ENCODE measurements around the gene SEC22C.
"Not testable (repeated sequence)": the region's sequence is repeated elsewhere in the genome, so short reads cannot be mapped to it uniquely, and the experiment has no call there.

The SEC22C gene, protein sequence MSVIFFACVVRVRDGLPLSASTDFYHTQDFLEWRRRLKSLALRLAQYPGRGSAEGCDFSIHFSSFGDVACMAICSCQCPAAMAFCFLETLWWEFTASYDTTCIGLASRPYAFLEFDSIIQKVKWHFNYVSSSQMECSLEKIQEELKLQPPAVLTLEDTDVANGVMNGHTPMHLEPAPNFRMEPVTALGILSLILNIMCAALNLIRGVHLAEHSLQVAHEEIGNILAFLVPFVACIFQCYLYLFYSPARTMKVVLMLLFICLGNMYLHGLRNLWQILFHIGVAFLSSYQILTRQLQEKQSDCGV

DNA sequence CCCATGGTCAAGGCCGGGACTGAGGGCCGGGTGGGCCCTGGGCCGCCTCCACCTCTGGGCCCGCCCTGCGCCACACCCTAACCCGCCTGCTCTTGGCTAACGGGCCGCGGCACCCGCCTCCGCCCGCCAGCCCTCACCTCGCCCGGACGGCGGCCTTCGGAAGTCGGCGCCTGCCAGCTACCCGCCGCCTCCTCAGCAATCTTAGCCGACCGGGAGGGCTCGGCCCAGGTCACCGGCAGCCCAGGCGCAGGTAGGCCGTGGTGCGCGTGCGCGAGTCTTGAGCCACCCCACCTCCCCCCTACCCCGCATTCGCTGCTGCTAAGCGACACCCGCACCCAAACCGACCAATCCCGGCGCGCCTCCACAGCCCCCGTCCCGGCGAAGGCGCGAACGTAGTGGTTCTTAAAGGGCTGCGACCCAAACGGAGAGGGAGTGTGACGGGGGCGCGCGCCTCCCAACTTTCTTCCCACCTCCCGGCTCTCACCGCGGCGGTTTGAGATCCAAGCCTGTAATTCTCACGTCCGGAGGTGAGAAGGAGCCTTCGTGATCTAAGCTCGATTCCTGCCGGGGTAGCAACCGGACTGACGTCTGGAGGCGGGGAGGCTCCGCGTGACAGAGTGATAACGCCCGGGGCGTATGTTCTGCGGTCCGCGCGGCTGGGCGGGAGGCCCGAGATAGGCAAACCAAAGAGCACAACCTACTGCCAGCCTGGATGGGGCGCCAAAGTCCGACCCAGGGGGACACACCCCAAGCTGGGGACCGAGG, at the start of gene SEC22C:
TSS of gene SEC22C (minus strand) at position 259 of the 765 bp plus-strand sequence. CDS start 12,921 bp downstream, outside the sequence.
- DNase-seq = peak; percentile 92
- in situ Hi-C loops (cut with HindIII; ENCODE audit: low pct_ligation_motif_present, low pct_unique_long_range_greater_than_20kb, low sequenced_read_pairs) = no loop called here

DNA sequence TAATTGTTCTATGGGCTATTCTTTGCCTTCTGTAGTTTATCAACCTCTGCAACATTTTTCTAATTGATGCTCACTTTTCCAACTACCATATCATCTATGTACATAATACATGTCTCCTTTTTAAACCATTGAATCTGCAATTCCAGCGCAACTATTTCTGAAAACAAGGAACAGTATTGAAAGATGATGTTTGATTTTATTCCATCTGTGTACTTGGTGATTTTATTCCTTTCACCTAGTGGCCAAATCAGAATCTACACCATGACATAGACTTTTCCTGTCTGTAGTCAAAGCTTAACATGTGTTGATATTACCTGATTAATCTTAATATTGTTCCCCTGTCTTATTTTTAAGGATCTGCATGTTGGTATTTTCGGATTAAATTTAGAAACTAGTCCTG, 31.7 kb upstream of the SEC22C start:
- DNase-seq = peak; percentile 33

DNA sequence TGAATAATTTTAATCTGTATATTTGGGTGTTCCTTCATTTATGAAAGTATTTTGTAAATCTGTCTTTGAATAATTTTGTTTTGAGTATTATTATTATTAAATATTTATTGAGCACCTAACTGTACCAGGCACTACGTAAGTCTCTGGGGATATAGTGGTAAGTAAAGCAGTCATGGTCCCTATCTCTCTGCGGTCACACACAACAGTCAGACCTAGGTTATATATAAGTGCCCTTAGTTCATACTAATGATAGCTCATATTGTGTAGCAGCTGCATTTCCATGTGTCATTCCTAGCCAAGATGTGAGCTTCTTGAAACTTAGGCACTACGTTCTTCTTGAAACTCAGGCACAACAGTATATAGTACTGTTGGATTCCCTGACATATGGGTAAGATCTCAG, 31.2 kb upstream of the SEC22C start:
- DNase-seq = no peak
- in situ Hi-C loops (cut with HindIII; ENCODE audit: low pct_ligation_motif_present, low pct_unique_long_range_greater_than_20kb, low sequenced_read_pairs) = no loop called here

More for the DNA sequence above, 31.7 kb upstream of the SEC22C start:
- in situ Hi-C loops (cut with HindIII; ENCODE audit: low pct_ligation_motif_present, low pct_unique_long_range_greater_than_20kb, low sequenced_read_pairs) = no loop called here

DNA sequence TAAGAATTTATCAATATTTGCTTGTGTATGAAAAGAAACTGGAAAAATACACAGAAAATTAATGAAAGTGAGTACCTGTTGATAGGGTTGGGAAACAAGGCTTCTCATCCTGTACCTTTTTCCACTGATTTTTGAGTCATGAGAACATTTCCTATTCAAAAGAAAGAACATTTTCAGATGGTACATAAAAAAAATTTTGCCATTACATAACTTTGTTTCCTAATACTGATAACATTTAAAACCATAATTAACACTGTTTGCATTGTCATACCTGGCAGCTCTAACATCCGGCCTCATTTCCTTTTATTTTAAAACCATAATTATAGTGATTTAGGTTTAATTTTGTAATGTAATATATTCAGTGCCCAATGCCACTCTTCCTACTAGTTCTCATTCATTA, 30.4 kb upstream of the SEC22C start:
- no peak for DNase-seq
- in situ Hi-C loops (cut with HindIII; ENCODE audit: low pct_ligation_motif_present, low pct_unique_long_range_greater_than_20kb, low sequenced_read_pairs) = no loop called here

DNA sequence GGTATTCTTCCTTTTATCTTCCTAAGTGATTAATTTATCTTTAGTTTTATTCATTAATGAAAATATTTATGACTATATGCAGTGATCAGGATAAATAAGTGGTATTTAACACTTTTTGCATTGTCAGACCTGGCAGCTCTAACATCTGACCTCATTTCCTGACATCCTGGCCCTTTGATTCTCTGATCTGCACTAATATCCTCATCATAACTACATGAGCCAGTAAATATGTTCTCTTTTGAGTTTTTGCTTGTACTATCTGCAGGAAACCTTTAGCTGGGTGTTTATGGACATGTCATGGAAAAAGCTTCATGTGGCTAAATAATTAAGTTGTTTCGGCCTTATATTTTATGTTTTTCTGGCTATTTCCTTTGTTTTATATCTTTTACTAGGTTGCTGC, 29.2 kb upstream of the SEC22C start:
- in situ Hi-C loops (cut with HindIII; ENCODE audit: low pct_ligation_motif_present, low pct_unique_long_range_greater_than_20kb, low sequenced_read_pairs) = no loop called here
- DNase-seq = no peak

DNA sequence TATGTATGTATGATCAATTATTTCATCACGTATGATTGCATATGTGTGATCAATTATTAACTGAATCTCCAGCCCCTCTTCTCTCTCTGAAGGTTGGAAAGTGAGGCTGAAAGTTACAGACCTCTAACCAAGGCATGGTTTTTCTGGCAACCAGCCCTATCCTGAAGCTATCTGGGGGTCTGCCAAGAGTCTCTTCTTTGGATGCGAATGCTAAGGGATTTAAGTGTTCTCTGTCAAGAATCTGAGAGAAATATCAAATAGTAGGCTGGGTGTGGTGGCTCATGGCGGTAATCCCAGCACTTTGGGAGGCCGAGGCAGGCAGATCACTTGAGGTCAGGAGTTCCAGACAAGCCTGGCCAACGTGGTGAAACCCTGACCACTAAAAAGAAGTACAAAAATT, 26.8 kb upstream of the SEC22C start:
- no peak for DNase-seq
- in situ Hi-C loops (cut with HindIII; ENCODE audit: low pct_ligation_motif_present, low pct_unique_long_range_greater_than_20kb, low sequenced_read_pairs) = no loop called here

DNA sequence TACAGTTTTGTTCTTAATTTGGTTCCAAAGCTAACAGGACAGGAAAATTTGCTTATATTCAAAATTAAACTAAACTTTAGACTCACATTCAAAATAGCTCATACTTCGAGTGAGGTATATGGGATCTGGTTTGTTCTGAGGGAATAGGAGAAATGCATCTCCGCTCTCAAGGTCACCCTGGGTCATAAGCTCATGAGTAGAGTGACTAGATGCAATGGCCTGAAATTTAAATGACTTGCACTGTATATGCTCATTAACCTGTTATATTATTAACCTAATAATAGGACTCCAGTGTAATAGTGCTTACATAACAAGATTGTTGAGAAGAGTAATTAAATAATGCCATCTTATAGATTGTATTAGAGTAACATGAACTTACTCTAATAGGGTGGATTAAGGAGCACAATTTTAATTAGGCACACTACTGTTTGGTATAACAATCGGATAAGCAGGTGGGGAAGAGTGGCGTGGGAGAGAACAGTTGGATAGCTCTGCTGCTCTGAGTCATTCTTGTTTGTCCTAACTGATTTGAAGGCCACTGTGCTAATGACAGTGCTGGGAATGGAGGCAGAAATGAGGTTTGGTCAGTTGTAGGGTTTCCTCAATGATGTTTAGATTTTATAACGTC, 23.9 kb upstream of the SEC22C start:
- in situ Hi-C loops (cut with HindIII; ENCODE audit: low pct_ligation_motif_present, low pct_unique_long_range_greater_than_20kb, low sequenced_read_pairs) = no loop called here
- no peak for DNase-seq

DNA sequence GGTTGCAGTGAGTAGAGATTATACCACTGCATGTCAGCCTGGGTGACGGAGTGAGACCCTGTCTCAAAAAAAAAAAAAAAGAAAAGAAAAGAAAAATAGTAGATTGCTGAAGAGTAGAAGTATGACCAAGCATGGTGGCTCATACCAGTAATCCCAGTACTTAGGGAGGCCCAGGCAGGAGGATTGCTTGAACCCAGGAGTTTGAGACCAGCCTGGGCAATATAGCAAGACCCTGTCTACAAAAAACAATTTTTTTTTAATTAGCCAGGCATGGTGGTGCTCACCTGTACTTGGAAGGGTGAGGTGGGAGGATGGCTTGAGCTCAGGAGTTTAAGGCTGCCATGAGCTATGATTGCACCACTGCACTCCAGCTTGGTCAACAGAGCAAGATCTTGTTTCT, 21.2 kb upstream of the SEC22C start:
- no peak for DNase-seq
- in situ Hi-C loops (cut with HindIII; ENCODE audit: low pct_ligation_motif_present, low pct_unique_long_range_greater_than_20kb, low sequenced_read_pairs) = no loop called here

DNA sequence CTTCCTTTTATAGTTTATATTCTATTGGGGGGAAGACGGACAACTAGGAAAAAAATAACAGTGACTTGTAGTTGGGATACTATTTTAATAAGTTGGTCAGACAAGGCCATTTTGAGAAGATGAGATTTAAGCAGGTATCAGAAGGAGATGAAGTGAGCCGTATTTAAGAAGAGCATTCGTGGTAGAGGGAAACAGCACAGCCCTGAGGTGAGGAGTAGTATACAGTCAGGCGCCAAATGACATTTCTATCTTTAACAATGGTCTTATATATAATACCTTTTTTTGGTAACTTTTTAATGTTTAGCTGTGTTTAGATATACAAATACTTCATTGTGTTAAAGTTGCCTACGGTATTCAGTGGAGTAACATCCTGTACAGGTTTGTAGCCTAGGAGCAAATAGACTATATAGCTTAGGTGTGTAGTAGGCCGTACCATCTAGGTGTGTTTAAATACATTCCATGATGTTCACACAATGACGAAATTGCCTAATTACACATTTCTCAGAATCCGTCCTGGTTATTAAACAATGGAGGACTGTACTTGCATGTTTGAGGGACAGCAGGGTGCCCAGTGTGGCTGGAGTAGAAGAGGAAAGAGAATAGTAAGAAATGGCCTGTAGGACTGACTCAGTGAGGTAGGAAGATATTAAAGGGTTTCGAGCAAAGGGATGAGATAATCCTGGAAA, 20.3 kb upstream of the SEC22C start:
- in situ Hi-C loops (cut with HindIII; ENCODE audit: low pct_ligation_motif_present, low pct_unique_long_range_greater_than_20kb, low sequenced_read_pairs) = no loop called here
- DNase-seq = no peak

DNA sequence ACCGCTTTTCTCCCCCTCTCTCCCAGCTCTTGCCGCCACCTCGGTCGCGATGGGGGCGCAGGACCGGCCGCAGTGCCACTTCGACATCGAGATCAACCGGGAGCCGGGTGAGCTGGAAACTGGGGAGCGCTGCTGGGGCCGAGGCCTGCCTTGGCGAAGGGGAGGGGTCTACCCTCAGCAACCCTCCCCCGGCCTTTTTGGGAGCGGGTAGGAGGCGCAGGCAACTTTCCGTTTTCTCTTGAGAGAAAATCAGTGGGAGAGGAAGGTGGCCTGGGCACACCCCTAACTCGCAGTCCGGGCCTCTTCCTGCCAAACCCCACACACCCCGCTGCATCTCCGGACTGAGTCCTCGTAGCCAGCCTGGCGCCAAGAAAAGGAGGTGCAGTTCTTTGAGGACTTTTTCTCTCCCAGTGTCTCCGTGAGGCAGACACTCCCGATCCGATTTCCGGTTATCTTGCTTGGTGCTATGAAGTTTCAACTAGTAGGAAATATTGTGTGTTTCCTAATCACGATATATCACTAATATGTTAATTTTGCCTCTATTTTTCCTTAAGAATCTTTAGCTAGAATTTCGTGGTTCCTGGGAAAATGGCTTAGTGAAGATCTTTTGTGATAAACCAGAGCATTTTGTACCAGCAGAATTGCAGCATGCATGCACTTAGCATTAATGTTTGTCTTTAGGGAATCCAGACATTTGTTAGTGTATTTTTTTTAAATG, 19.4 kb upstream of the SEC22C start:
- in situ Hi-C loops (cut with HindIII; ENCODE audit: low pct_ligation_motif_present, low pct_unique_long_range_greater_than_20kb, low sequenced_read_pairs) = no loop called here
- DNase-seq = peak; percentile 77

DNA sequence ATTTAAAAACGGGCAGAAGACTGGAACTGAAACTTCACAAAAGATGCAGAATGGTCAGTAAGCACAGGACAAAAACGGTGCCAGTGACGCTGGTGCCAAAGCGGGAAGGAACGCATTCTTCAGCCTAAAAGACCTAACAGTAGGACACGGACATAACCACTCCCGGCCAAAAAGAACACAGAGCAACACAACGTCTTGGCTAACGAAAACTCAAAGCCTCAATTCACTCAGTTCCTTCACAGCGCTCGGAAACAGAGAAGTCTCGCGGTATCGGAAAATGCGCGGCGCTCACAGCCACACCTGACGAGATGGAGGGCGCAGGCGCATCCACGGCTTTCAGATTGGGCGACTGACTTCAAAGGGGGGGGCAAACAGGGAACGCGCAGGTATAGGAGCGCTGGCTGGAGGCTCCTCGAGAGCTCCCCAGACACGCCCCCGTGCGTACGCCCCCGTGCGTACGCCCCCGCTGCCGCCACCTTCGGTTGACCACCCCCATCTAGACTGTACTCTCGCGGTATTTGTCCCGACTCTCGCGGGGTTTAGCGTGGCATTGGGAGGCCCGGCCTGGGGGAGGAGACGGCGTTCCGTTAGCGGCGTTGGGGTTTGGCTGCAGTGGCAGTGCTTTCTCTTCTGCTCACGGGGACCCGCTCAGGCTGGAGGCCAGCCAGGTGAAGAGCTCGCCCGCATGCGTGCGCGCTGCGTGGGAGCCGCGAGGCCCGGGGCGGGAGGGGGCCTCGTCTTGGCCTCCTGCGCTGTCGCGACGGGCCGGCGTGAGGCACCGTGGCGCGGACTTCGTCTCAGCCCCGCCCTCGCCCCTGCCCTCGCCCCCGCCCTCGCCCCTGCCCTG, 18.6 kb upstream of the SEC22C start, which contains the start of gene NKTR:
TSS of gene NKTR (plus strand) at position 576 of the 847 bp plus-strand sequence. CDS start 321 bp downstream, outside the sequence.
- in situ Hi-C loops (cut with HindIII; ENCODE audit: low pct_ligation_motif_present, low pct_unique_long_range_greater_than_20kb, low sequenced_read_pairs) = no loop called here
- DNase-seq = peak; percentile 98

DNA sequence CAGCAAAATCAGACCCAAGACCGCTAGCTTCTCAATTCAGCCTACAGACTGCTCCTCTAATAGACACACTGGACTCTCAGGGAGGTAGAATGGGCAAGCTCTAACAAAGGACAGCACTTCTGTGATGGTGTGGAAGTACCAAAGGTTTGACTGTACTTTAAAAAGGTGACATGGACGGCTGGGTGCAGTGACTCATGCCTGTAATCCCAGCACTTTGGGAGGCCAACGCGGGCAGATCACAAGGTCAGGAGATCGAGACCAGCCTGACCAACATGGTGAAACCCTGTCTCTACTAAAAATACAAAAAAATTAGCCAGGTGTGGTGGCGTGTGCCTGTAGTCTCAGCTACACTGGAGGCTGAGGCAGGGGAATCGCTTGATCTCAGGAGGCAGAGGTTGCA, 15.3 kb upstream of the SEC22C start:
- in situ Hi-C loops (cut with HindIII; ENCODE audit: low pct_ligation_motif_present, low pct_unique_long_range_greater_than_20kb, low sequenced_read_pairs); DNase-seq: not testable (repeated sequence)

DNA sequence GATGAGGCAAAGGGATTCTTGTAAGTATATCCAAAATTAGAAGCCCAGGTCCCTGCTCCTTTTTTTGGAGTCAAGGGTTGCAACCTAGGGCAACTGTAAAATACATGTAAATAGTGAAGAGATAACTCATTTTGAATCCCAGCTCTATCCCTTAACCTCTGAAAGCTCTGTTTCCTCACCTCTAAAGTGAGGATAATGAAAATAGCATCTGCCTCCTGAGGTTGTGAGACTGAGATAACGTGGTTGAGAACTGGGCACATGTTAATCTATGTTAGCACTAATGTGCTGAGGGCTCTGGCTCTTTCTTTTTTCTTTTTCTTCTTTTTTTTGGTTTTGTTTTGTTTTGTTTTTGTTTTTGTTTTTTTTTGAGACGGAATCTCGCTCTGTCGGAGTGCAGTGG, 13.9 kb upstream of the SEC22C start:
- in situ Hi-C loops (cut with HindIII; ENCODE audit: low pct_ligation_motif_present, low pct_unique_long_range_greater_than_20kb, low sequenced_read_pairs) = no loop called here
- DNase-seq = no peak

DNA sequence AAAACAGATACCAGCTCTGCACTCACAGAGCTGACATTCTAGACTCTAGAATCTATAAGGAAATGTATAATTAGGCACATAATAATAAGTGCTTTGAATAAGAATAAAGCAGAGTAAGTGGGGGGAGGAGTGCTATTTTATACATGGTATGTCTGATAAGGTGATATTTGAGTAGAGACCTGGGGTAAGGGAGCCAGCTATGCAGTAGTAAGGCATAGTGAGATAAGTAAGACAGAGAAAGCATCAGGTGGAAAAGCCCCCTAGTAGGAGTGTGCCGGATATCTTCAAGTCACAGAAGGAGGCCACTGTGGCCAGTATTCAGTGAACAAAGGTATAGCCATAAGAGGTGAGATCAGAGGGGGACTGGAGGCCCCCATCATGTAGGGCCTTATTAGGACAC, 11.9 kb upstream of the SEC22C start:
- no peak for DNase-seq
- in situ Hi-C loops (cut with HindIII; ENCODE audit: low pct_ligation_motif_present, low pct_unique_long_range_greater_than_20kb, low sequenced_read_pairs) = no loop called here

DNA sequence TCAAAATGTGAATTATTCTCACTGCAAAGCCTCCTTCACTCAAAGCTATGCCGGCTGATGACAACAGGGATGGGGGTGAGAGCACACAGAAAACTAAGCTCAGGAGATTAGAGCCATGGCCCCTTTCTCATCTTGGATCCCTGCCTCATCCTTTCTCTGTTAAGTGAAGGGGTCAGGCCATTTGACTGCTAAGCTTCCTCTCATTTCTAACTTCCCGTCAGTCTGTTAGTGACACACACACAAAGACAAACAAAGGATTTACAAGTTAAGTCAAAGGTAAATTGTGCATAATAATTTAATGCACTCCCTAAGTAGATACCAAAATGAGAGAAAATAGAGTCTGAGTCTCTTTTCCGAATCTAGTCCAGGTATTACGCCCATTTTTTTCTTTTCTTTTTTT, 10.0 kb upstream of the SEC22C start:
- no peak for DNase-seq
- in situ Hi-C loops (cut with HindIII; ENCODE audit: low pct_ligation_motif_present, low pct_unique_long_range_greater_than_20kb, low sequenced_read_pairs) = no loop called here

DNA sequence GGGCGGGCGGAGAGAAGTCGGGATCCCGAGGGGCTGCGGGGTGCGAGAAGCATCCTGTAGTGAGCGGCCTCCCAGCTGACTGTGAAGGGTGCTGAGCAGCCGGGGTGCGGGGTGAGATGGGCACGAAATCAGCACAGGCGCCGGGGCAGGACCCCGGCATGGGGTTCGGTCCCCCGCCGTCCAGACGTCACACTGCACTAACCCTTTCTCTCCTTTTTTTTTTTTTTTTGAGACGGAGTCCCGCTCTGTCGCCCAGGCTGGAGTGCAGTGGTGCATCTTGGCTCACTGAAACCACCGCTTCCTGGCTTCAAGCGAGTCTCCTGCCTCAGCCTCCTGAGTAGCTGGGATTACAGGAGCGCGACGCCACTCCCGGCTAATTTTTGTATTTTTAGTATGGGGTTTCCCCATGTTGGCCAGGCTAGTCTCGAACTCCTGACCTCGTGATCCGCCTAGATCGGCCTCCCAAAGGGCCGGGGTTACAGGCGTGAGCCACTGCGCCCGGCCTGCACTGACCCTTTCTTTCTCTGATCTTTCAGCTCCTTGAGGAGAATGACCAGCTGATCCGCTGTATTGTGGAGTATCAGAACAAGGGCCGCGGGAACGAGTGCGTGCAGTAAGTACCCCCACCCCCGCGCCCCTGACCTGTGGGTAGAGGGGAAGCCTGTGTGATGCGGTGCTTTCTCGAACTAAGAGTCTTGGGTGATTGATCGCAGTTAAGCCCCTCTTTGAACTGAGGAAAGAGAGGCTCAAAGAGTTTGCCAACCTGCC, 9.4 kb upstream of the SEC22C start:
- DNase-seq = no peak
- in situ Hi-C loops (cut with HindIII; ENCODE audit: low pct_ligation_motif_present, low pct_unique_long_range_greater_than_20kb, low sequenced_read_pairs) = no loop called here

All from ACHN (cell line).